Stimulated activated memory B cell treated with anti-CD40 and anti-IgM and Interleukin-4, amounts not matched to agents 10 μg/mL and 1 μg/mL and 100 μg/mL, for 72 hours (primary cell): Measurements from ENCODE around the gene METTL23.
A peak's percentile ranks its signal among the peaks of the same experiment; 100 is the strongest.

ENCODE experiments used
- ATAC-seq: fragments of 150-1000 bp; cut with Tn5 transposase; 2 replicates; pipeline ENCODE4 v1.10.0; 2021
- H3K27ac Mint-ChIP-seq: one replicate; pipeline ENCODE4 v1.8.0; 2022; ENCODE audit warnings: mild to moderate bottlenecking, mixed read lengths
- H3K27me3 Mint-ChIP-seq: one replicate; pipeline ENCODE4 v1.8.0; 2022; ENCODE audit warnings: mixed read lengths
- H3K36me3 Mint-ChIP-seq: one replicate; pipeline ENCODE4 v1.8.0; 2022; ENCODE audit warnings: mixed read lengths
- H3K4me1 Mint-ChIP-seq: one replicate; pipeline ENCODE4 v1.8.0; 2022; ENCODE audit warnings: mixed read lengths
- H3K4me3 Mint-ChIP-seq: one replicate; pipeline ENCODE4 v1.8.0; 2022; ENCODE audit warnings: mild to moderate bottlenecking, moderate library complexity, mixed read lengths
- H3K9me3 Mint-ChIP-seq: one replicate; pipeline ENCODE4 v1.8.0; 2022; ENCODE audit warnings: mixed read lengths

The METTL23 gene

GRCh38 chr17:76726776-76727718, at the start of gene METTL23:
TSS of gene METTL23 (plus strand) at chr17:76726839. CDS start at chr17:76729711, 2,872 bp downstream.
- Mint-ChIP-seq H3K4me3 (peak within 1 kb of the TSS; percentile 87), H3K4me1 (peaks cover 53% of the 10 kb centered on the region), H3K9me3 (no peaks in the 10 kb centered on the region), H3K36me3 (peaks cover 18% of the 10 kb centered on the region), H3K27me3 (no peaks in the 10 kb centered on the region), H3K27ac (peak within 1 kb of the TSS; percentile 99)
- ATAC-seq: peak; percentile 85

GRCh38 chr17:76677406-76677805, 49.2 kb upstream of the METTL23 start:
- H3K36me3 Mint-ChIP-seq: no peaks in the 10 kb centered on the region
- no peak overlapping the region for H3K27ac Mint-ChIP-seq
- H3K9me3 Mint-ChIP-seq: no peaks in the 10 kb centered on the region
- H3K27me3 Mint-ChIP-seq: no peaks in the 10 kb centered on the region
- no peak overlapping the region for H3K4me3 Mint-ChIP-seq
- peaks cover 4% of the 10 kb centered on the region for H3K4me1 Mint-ChIP-seq
- no peak for ATAC-seq

GRCh38 chr17:76678330-76678729, 48.3 kb upstream of the METTL23 start:
- H3K4me3 Mint-ChIP-seq: no peak overlapping the region
- no peaks in the 10 kb centered on the region for H3K9me3 Mint-ChIP-seq
- no peaks in the 10 kb centered on the region for H3K36me3 Mint-ChIP-seq
- no peak overlapping the region for H3K27ac Mint-ChIP-seq
- no peaks in the 10 kb centered on the region for H3K27me3 Mint-ChIP-seq
- H3K4me1 Mint-ChIP-seq: no peaks in the 10 kb centered on the region
- ATAC-seq: no peak

GRCh38 chr17:76679239-76679638, 47.4 kb upstream of the METTL23 start:
- H3K36me3 Mint-ChIP-seq: no peaks in the 10 kb centered on the region
- no peak overlapping the region for H3K27ac Mint-ChIP-seq
- no peak overlapping the region for H3K4me3 Mint-ChIP-seq
- no peaks in the 10 kb centered on the region for H3K9me3 Mint-ChIP-seq
- H3K27me3 Mint-ChIP-seq: peaks cover 2% of the 10 kb centered on the region
- H3K4me1 Mint-ChIP-seq: no peaks in the 10 kb centered on the region
- no peak for ATAC-seq

GRCh38 chr17:76681222-76682137, 45.2 kb upstream of the METTL23 start:
- no peak overlapping the region for H3K4me3 Mint-ChIP-seq
- peak; percentile 43 for ATAC-seq
- no peak overlapping the region for H3K27ac Mint-ChIP-seq
- no peaks in the 10 kb centered on the region for H3K4me1 Mint-ChIP-seq
- H3K27me3 Mint-ChIP-seq: peaks cover 19% of the 10 kb centered on the region
- H3K36me3 Mint-ChIP-seq: no peaks in the 10 kb centered on the region
- H3K9me3 Mint-ChIP-seq: no peaks in the 10 kb centered on the region

- ATAC-seq: no peak
- no peak overlapping the region for H3K4me3 Mint-ChIP-seq
- H3K27ac Mint-ChIP-seq: no peak overlapping the region
- no peaks in the 10 kb centered on the region for H3K9me3 Mint-ChIP-seq
- H3K36me3 Mint-ChIP-seq: no peaks in the 10 kb centered on the region
- peaks cover 23% of the 10 kb centered on the region for H3K27me3 Mint-ChIP-seq
- no peaks in the 10 kb centered on the region for H3K4me1 Mint-ChIP-seq
These were observed 44.3 kb upstream of the METTL23 start for GRCh38 chr17:76682296-76682695.

GRCh38 chr17:76683011-76683755, 43.5 kb upstream of the METTL23 start:
- Mint-ChIP-seq H3K9me3 (no peaks in the 10 kb centered on the region), H3K27me3 (peaks cover 31% of the 10 kb centered on the region), H3K4me1 (no peaks in the 10 kb centered on the region), H3K36me3 (no peaks in the 10 kb centered on the region), H3K4me3 (no peak overlapping the region), H3K27ac (no peak overlapping the region)
- no peak for ATAC-seq

GRCh38 chr17:76683921-76684745, 42.5 kb upstream of the METTL23 start:
- Mint-ChIP-seq H3K36me3 (no peaks in the 10 kb centered on the region), H3K27ac (no peak overlapping the region), H3K4me3 (no peak overlapping the region), H3K9me3 (no peaks in the 10 kb centered on the region), H3K4me1 (no peaks in the 10 kb centered on the region), H3K27me3 (peaks cover 40% of the 10 kb centered on the region)
- ATAC-seq: no peak

GRCh38 chr17:76684756-76685155, 41.9 kb upstream of the METTL23 start:
- H3K4me1 Mint-ChIP-seq: no peaks in the 10 kb centered on the region
- H3K9me3 Mint-ChIP-seq: no peaks in the 10 kb centered on the region
- ATAC-seq: no peak
- peaks cover 40% of the 10 kb centered on the region for H3K27me3 Mint-ChIP-seq
- no peak overlapping the region for H3K27ac Mint-ChIP-seq
- H3K4me3 Mint-ChIP-seq: no peak overlapping the region
- no peaks in the 10 kb centered on the region for H3K36me3 Mint-ChIP-seq

GRCh38 chr17:76685366-76685765, 41.3 kb upstream of the METTL23 start:
- H3K27me3 Mint-ChIP-seq: peaks cover 40% of the 10 kb centered on the region
- H3K27ac Mint-ChIP-seq: no peak overlapping the region
- H3K9me3 Mint-ChIP-seq: no peaks in the 10 kb centered on the region
- ATAC-seq: no peak
- no peak overlapping the region for H3K4me3 Mint-ChIP-seq
- no peaks in the 10 kb centered on the region for H3K4me1 Mint-ChIP-seq
- no peaks in the 10 kb centered on the region for H3K36me3 Mint-ChIP-seq

GRCh38 chr17:76685846-76686245, 40.8 kb upstream of the METTL23 start:
- Mint-ChIP-seq H3K4me1 (no peaks in the 10 kb centered on the region), H3K36me3 (no peaks in the 10 kb centered on the region), H3K4me3 (no peak overlapping the region), H3K27me3 (peaks cover 40% of the 10 kb centered on the region), H3K9me3 (no peaks in the 10 kb centered on the region), H3K27ac (no peak overlapping the region)
- ATAC-seq: no peak

GRCh38 chr17:76686538-76687297, 39.9 kb upstream of the METTL23 start:
- Mint-ChIP-seq H3K27ac (no peak overlapping the region), H3K4me1 (no peaks in the 10 kb centered on the region), H3K9me3 (no peaks in the 10 kb centered on the region), H3K4me3 (no peak overlapping the region), H3K27me3 (peaks cover 40% of the 10 kb centered on the region), H3K36me3 (no peaks in the 10 kb centered on the region)
- ATAC-seq: no peak

- no peak overlapping the region for H3K4me3 Mint-ChIP-seq
- H3K36me3 Mint-ChIP-seq: no peaks in the 10 kb centered on the region
- no peak overlapping the region for H3K27ac Mint-ChIP-seq
- no peak for ATAC-seq
- no peaks in the 10 kb centered on the region for H3K4me1 Mint-ChIP-seq
- no peaks in the 10 kb centered on the region for H3K9me3 Mint-ChIP-seq
- H3K27me3 Mint-ChIP-seq: peaks cover 40% of the 10 kb centered on the region
These were observed 39.1 kb upstream of the METTL23 start for GRCh38 chr17:76687298-76688164.
